ENCODE results near the gene ATP8A2. TPM values are rescaled to one million over a fixed set of nuclear protein-coding genes. Genes with fewer than 3 reads are reported as not detected.

The ATP8A2 gene
- total RNA-seq, 1 donor from 2014 or later, result 4.2 TPM

- Histone ChIP-seq H3K27me3 (no peaks in the 10 kb centered on the region), H3K4me3 (no peak overlapping the region), H3K36me3 (no peaks in the 10 kb centered on the region), H2AFZ (replicated peaks) (no peak overlapping the region), H3F3A (ENCODE audit: low read depth) (peaks cover 4% of the 10 kb centered on the region), H3K4me2 (no peak overlapping the region), H4K20me1 (ENCODE audit: low read depth) (no peaks in the 10 kb centered on the region), H3K79me2 (ENCODE audit: low read depth) (no peaks in the 10 kb centered on the region), H3K9me3 (ENCODE audit: low read depth) (no peaks in the 10 kb centered on the region), H3K27ac (no peak overlapping the region), H3K9ac (no peak overlapping the region), H3K4me1 (peaks cover 28% of the 10 kb centered on the region)
- Mint-ChIP-seq H3K9me3 (no peaks in the 10 kb centered on the region), H3K4me1 (no peaks in the 10 kb centered on the region), H3K27ac (no peak overlapping the region), H3K27me3 (ENCODE audit: insufficient read depth, low read depth) (no peaks in the 10 kb centered on the region), H3K4me3 (no peak overlapping the region), H3K36me3 (no peaks in the 10 kb centered on the region)
- DNase-seq (ENCODE audit: low spot score), result no peak
- TF ChIP-seq CTCF (IDR thresholded peaks at IDR 0.05), result no peak
- no peak for TF ChIP-seq EZH2phosphoT487 (IDR thresholded peaks at IDR 0.05)
- no peak for TF ChIP-seq EZH2 (IDR thresholded peaks at IDR 0.05)
These were observed 593.8 kb downstream of the ATP8A2 start for GRCh38 chr13:25965596-25965995.

GRCh38 chr13:25966086-25966485, 594.3 kb downstream of the ATP8A2 start:
- DNase-seq (ENCODE audit: low spot score), result no peak
- Histone ChIP-seq H3K9ac (no peak overlapping the region), H3F3A (ENCODE audit: low read depth) (peaks cover 9% of the 10 kb centered on the region), H3K4me2 (no peak overlapping the region), H3K27me3 (no peaks in the 10 kb centered on the region), H4K20me1 (ENCODE audit: low read depth) (no peaks in the 10 kb centered on the region), H3K4me3 (no peak overlapping the region), H3K9me3 (ENCODE audit: low read depth) (no peaks in the 10 kb centered on the region), H3K4me1 (peaks cover 33% of the 10 kb centered on the region), H2AFZ (replicated peaks) (no peak overlapping the region), H3K36me3 (no peaks in the 10 kb centered on the region), H3K79me2 (ENCODE audit: low read depth) (no peaks in the 10 kb centered on the region), H3K27ac (no peak overlapping the region)
- Mint-ChIP-seq H3K36me3 (no peaks in the 10 kb centered on the region), H3K27ac (no peak overlapping the region), H3K9me3 (no peaks in the 10 kb centered on the region), H3K4me1 (peaks cover 3% of the 10 kb centered on the region), H3K4me3 (no peak overlapping the region), H3K27me3 (ENCODE audit: insufficient read depth, low read depth) (peaks cover 2% of the 10 kb centered on the region)
- TF ChIP-seq CTCF (IDR thresholded peaks at IDR 0.05) (no peak), EZH2phosphoT487 (IDR thresholded peaks at IDR 0.05) (no peak), EZH2 (IDR thresholded peaks at IDR 0.05) (no peak)

GRCh38 chr13:25967144-25967543, 595.4 kb downstream of the ATP8A2 start:
- Histone ChIP-seq H3K4me2 (no peak overlapping the region), H3F3A (ENCODE audit: low read depth) (peaks cover 19% of the 10 kb centered on the region), H3K4me1 (peaks cover 44% of the 10 kb centered on the region), H3K9ac (no peak overlapping the region), H3K4me3 (no peak overlapping the region), H3K9me3 (ENCODE audit: low read depth) (no peaks in the 10 kb centered on the region), H3K27ac (no peak overlapping the region), H3K36me3 (no peaks in the 10 kb centered on the region), H2AFZ (replicated peaks) (peak overlapping the region; percentile 70), H4K20me1 (ENCODE audit: low read depth) (no peaks in the 10 kb centered on the region), H3K27me3 (no peaks in the 10 kb centered on the region), H3K79me2 (ENCODE audit: low read depth) (no peaks in the 10 kb centered on the region)
- DNase-seq (ENCODE audit: low spot score), result no peak
- Mint-ChIP-seq H3K36me3 (no peaks in the 10 kb centered on the region), H3K9me3 (no peaks in the 10 kb centered on the region), H3K27ac (no peak overlapping the region), H3K4me1 (peaks cover 10% of the 10 kb centered on the region), H3K4me3 (no peak overlapping the region), H3K27me3 (ENCODE audit: insufficient read depth, low read depth) (peaks cover 3% of the 10 kb centered on the region)
- TF ChIP-seq EZH2 (IDR thresholded peaks at IDR 0.05) (no peak), CTCF (IDR thresholded peaks at IDR 0.05) (no peak), EZH2phosphoT487 (IDR thresholded peaks at IDR 0.05) (no peak)

Data from neural progenitor cell (in vitro differentiated cells).